Measurements from ENCODE around the gene DIRAS1.
"Not testable (repeated sequence)": the region's sequence is repeated elsewhere in the genome, so short reads cannot be mapped to it uniquely, and the experiment has no call there.

Gene DIRAS1

DNA sequence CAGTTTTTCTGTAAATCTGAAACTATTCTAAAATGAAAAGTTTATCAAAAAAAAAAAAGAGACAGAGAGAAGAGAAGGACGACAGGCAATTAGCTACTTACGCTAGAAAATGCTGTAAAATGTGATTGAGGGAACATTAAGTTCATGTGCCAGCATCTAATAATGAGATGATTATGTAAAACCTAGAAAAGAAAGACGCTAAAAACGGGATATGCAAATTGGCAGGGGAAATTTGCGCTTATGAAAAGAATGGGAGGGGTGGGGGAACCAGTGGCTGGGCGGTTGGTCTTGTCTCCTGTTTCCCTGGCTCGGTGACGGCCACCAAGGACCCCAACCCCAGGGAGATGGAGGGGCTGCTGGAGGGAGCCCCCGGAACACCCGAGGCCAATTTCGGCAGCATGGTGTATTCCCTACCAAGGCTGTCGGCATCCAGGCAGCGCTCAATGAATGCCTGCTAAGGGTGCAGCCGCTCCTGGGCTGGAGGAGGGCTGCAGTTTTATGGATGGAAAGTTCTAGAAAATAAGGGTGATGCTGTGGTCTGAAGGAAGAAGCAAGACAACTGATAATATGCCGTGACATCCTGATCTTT lies 52.9 kb downstream of the DIRAS1 start:
- no peak for DNase-seq

DNA sequence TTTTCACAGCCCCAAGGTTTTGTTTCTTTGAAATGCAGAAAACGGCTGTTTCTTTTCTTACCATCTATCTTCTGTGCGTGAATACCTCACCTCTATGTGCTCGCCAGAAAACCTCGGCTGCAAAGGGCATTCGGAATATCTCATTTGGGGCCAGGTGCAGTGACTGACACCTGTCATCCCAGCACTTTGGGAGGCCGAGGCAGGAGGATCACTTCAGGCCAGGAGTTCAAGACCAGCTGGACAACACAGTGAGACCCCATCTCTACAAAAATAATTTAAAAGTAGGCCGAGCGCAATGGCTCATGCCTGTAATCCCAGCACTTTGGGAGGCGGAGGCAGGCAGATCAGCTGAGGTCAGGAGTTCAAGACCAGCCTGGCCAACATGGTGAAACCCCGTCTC lies 53.8 kb downstream of the DIRAS1 start:
- DNase-seq = not testable (repeated sequence)

DNA sequence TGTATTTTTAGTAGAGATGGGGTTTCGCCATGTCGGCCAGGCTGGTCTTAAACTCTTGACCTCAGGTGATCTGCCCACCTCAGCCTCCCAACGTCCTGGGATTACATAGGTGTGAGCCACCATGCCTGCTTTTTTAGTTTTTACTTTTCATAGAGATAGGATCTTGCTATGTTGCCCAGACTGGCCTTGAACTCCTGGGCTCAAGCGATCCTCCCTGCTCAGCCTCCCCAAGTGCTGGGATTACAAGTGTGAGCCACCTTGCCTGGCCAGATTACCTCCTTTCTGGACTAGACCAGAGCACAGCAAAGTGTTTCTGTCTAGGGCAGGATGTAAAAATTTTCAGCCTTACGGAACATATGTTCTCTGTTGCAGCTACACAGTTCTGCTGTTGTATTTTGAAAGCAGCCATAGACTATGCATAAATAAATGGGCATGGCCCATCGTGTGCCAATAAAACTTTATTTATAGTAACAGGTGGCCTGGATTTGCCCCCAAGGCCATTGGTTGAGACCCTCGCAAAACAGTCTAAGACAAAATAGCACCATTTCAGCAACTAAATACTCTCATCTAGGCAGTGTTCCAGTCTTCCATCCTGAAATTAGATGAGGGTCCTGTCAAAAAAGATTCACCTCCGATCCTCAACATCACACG lies 54.7 kb downstream of the DIRAS1 start:
- DNase-seq = no peak

DNA sequence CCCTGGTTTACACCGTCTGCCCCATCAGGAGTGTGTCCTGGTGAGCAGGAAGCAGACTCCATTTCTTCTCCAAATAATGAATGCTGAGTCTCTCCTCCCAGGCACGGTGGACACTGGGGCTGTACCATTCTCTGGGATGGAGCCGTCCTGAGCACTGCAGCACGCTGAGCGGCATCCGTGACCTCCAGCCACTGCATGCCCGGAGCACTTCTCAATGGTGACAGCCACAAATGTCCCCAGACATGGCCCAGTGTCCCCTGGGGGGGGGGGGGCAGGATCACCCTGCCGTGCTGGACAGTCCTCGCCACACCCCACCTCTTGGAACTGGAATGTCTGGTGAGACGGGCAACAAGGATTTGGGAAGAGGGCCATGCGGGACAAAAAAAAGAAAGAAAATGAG lies 56.1 kb downstream of the DIRAS1 start:
- no peak for DNase-seq

All from NCI-H524 treated with DMSO at 0.1 percent for 48 hours (cell line).